ENCODE results near the gene TCOF1. TPM values are rescaled to one million over a fixed set of nuclear protein-coding genes. Genes with fewer than 3 reads are reported as not detected.

Gene TCOF1
- total RNA-seq, 1 experiment from 2014 or later: 75.3 TPM

- H2AFZ ChIP-seq: no peak overlapping the region
- H3K36me3 ChIP-seq (ENCODE audit: low read depth): no peaks in the 10 kb centered on the region
- H3K79me2 ChIP-seq (ENCODE audit: low read depth): no peaks in the 10 kb centered on the region
- no peak overlapping the region for H3K4me3 ChIP-seq
- TF ChIP-seq CTCF (conservative IDR thresholded peaks at IDR 0.05): no peak
- TF ChIP-seq EZH2 (IDR thresholded peaks at IDR 0.05; ENCODE audit: low read depth): no peak
- no peaks in the 10 kb centered on the region for H3K27me3 ChIP-seq (ENCODE audit: insufficient read depth, low read depth)
- H3F3A ChIP-seq (ENCODE audit: insufficient read depth, low read depth): peaks cover 10% of the 10 kb centered on the region
- no peak overlapping the region for H3K27ac ChIP-seq
- CTCF ChIA-PET: no interaction called here
- H3K4me2 ChIP-seq: no peak overlapping the region
- POLR2A ChIA-PET (ENCODE audit: unreplicated experiment): no interaction called here
- no peaks in the 10 kb centered on the region for H3K9me3 ChIP-seq (ENCODE audit: insufficient read depth, low read depth)
- H3K4me1 ChIP-seq (replicated peaks; ENCODE audit: insufficient read depth): peaks cover 17% of the 10 kb centered on the region
- BruUV-seq (replicated peaks): no TSS peak
- no peaks in the 10 kb centered on the region for H4K20me1 ChIP-seq (ENCODE audit: insufficient read depth)
- H3K9me2 ChIP-seq (ENCODE audit: insufficient read depth): no peaks in the 10 kb centered on the region
- intact Hi-C loops (cut with micrococcal nuclease; ENCODE audit: unreplicated experiment): no loop called here
- DNase-seq: no peak
Measured at GRCh38 chr5:150326707-150327106, 30.8 kb upstream of the TCOF1 start.

- Histone ChIP-seq H3K27me3 (ENCODE audit: insufficient read depth, low read depth) (no peaks in the 10 kb centered on the region), H3K9me3 (ENCODE audit: insufficient read depth, low read depth) (no peaks in the 10 kb centered on the region), H3K9me2 (ENCODE audit: insufficient read depth) (no peaks in the 10 kb centered on the region), H4K20me1 (ENCODE audit: insufficient read depth) (no peaks in the 10 kb centered on the region), H3K4me1 (replicated peaks; ENCODE audit: insufficient read depth) (peaks cover 13% of the 10 kb centered on the region), H2AFZ (no peak overlapping the region), H3F3A (ENCODE audit: insufficient read depth, low read depth) (peaks cover 6% of the 10 kb centered on the region), H3K4me3 (no peak overlapping the region), H3K36me3 (ENCODE audit: low read depth) (no peaks in the 10 kb centered on the region), H3K27ac (no peak overlapping the region), H3K4me2 (no peak overlapping the region), H3K79me2 (ENCODE audit: low read depth) (no peaks in the 10 kb centered on the region)
- intact Hi-C loops (cut with micrococcal nuclease; ENCODE audit: unreplicated experiment): no loop called here
- DNase-seq: no peak
- TF ChIP-seq CTCF (conservative IDR thresholded peaks at IDR 0.05) (no peak), EZH2 (IDR thresholded peaks at IDR 0.05; ENCODE audit: low read depth) (no peak)
- POLR2A ChIA-PET (ENCODE audit: unreplicated experiment): no interaction called here
- CTCF ChIA-PET: interaction anchor here (0.7 kb wide), 1 partner anchor 99 kb away, joined by 3 read pairs; no protein-coding TSS in a partner anchor
- no TSS peak for BruUV-seq (replicated peaks)
Measured at GRCh38 chr5:150327139-150327538, 30.4 kb upstream of the TCOF1 start.

GRCh38 chr5:150328515-150328914 lies 29.0 kb upstream of the TCOF1 start:
- Histone ChIP-seq H3K4me3 (no peak overlapping the region), H3K9me3 (ENCODE audit: insufficient read depth, low read depth) (no peaks in the 10 kb centered on the region), H3F3A (ENCODE audit: insufficient read depth, low read depth) (no peaks in the 10 kb centered on the region), H3K4me1 (replicated peaks; ENCODE audit: insufficient read depth) (no peaks in the 10 kb centered on the region), H4K20me1 (ENCODE audit: insufficient read depth) (no peaks in the 10 kb centered on the region), H3K9me2 (ENCODE audit: insufficient read depth) (no peaks in the 10 kb centered on the region), H3K27me3 (ENCODE audit: insufficient read depth, low read depth) (no peaks in the 10 kb centered on the region), H3K4me2 (no peak overlapping the region), H3K27ac (no peak overlapping the region), H2AFZ (no peak overlapping the region), H3K36me3 (ENCODE audit: low read depth) (no peaks in the 10 kb centered on the region), H3K79me2 (ENCODE audit: low read depth) (no peaks in the 10 kb centered on the region)
- CTCF ChIA-PET: no interaction called here
- no peak for DNase-seq
- TF ChIP-seq EZH2 (IDR thresholded peaks at IDR 0.05; ENCODE audit: low read depth): no peak
- no peak for TF ChIP-seq CTCF (conservative IDR thresholded peaks at IDR 0.05)
- BruUV-seq (replicated peaks): no TSS peak
- intact Hi-C loops (cut with micrococcal nuclease; ENCODE audit: unreplicated experiment): no loop called here
- POLR2A ChIA-PET (ENCODE audit: unreplicated experiment): no interaction called here

All from PC-9 (cell line).